MM.1S (cell line): Measurements from ENCODE around the gene PUS10.
A peak's percentile ranks its signal among the peaks of the same experiment; 100 is the strongest.

Source experiments
- DNase-seq: peaks from one replicate; pipeline ENCODE4 v3.0.0-alpha.2; 2015
- H2AFZ ChIP-seq: fragments of 300-600 bp; sonication (generic); 2 replicates; pipeline ENCODE4 v1.6.0; 2016; ENCODE audit warnings: antibody characterized with exemption, low read length
- H3F3A ChIP-seq: fragments of 300-600 bp; sonication (generic); 2 replicates; pipeline ENCODE4 v1.6.1; 2016; ENCODE audit warnings: mild to moderate bottlenecking, antibody characterized with exemption, low read length, moderate library complexity, mixed read lengths; ENCODE audit not compliant: insufficient read depth
- H3K27ac ChIP-seq: fragments of 300-600 bp; sonication (generic); 2 replicates; pipeline ENCODE4 v1.5.1; 2016; ENCODE audit warnings: mild to moderate bottlenecking, low read length
- H3K27me3 ChIP-seq: fragments of 300-600 bp; sonication (generic); replicated peaks from 2 replicates; pipeline ENCODE4 v1.6.0; 2016; ENCODE audit warnings: low read length; ENCODE audit not compliant: insufficient read depth
- H3K36me3 ChIP-seq: fragments of 300-600 bp; sonication (generic); replicated peaks from 2 replicates; pipeline ENCODE4 v1.6.1; 2016; ENCODE audit warnings: mild to moderate bottlenecking, low read length, mixed read lengths; ENCODE audit not compliant: insufficient read depth
- H3K4me1 ChIP-seq: fragments of 300-600 bp; sonication (generic); 2 replicates; pipeline ENCODE4 v1.6.1; 2016; ENCODE audit warnings: low read length, mixed read lengths
- H3K4me2 ChIP-seq: fragments of 300-600 bp; sonication (generic); 2 replicates; pipeline ENCODE4 v1.6.0; 2016; ENCODE audit warnings: low read depth, low read length
- H3K4me3 ChIP-seq: fragments of 300-600 bp; sonication (generic); 2 replicates; pipeline ENCODE4 v1.5.1; 2016; ENCODE audit warnings: low read length, mixed read lengths
- H3K79me2 ChIP-seq: fragments of 300-600 bp; sonication (generic); 2 replicates; pipeline ENCODE4 v1.6.1; 2016; ENCODE audit warnings: mixed run types, low read length, mixed read lengths
- H3K9ac ChIP-seq: fragments of 300-600 bp; sonication (generic); 2 replicates; pipeline ENCODE4 v1.6.1; 2016; ENCODE audit warnings: low read length, mixed read lengths
- H3K9me2 ChIP-seq: fragments of 300-600 bp; sonication (generic); replicated peaks from 2 replicates; pipeline ENCODE4 v1.6.1; 2016; ENCODE audit warnings: mild to moderate bottlenecking, low read length, mixed read lengths; ENCODE audit not compliant: insufficient read depth
- H3K9me3 ChIP-seq: fragments of 300-600 bp; sonication (generic); replicated peaks from 2 replicates; pipeline ENCODE4 v1.6.1; 2016; ENCODE audit warnings: mild to moderate bottlenecking, low read length, mixed read lengths; ENCODE audit not compliant: insufficient read depth
- H4K20me1 ChIP-seq: fragments of 300-600 bp; sonication (generic); 2 replicates; pipeline ENCODE4 v1.6.1; 2016; ENCODE audit warnings: mild to moderate bottlenecking, low read length, moderate library complexity, mixed read lengths; ENCODE audit not compliant: insufficient read depth
- CTCF ChIP-seq: fragments of 300-600 bp; sonication (generic); IDR thresholded peaks from 2 replicates; pipeline ENCODE4 v1.5.1; 2016; ENCODE audit warnings: antibody characterized with exemption, low read length, mixed read lengths
- EZH2 ChIP-seq: fragments of 300-600 bp; sonication (generic); optimal IDR thresholded peaks from 2 replicates; pipeline ENCODE3; 2017; ENCODE audit warnings: low read depth, mild to moderate bottlenecking, antibody characterized with exemption, low read length, mixed read lengths
- EZH2phosphoT487 ChIP-seq: fragments of 300-600 bp; sonication (generic); IDR thresholded peaks from 2 replicates; pipeline ENCODE4 v1.6.1; 2018; ENCODE audit warnings: antibody characterized with exemption, low read length

Gene PUS10

GRCh38 chr2:61057562-61057961 is 39.5 kb upstream of the PUS10 start:
- DNase-seq = no peak
- Histone ChIP-seq H4K20me1 (no peaks in the 10 kb centered on the region), H2AFZ (no peak overlapping the region)

GRCh38 chr2:61055557-61055956 is 37.5 kb upstream of the PUS10 start:
- Histone ChIP-seq H3K27me3 (no peaks in the 10 kb centered on the region), H4K20me1 (no peaks in the 10 kb centered on the region), H3K9ac (no peak overlapping the region), H3K4me1 (peaks cover 7% of the 10 kb centered on the region; the same call in 1 of the 2 replicates), H3K4me3 (no peak overlapping the region), H3K36me3 (no peaks in the 10 kb centered on the region; the same call in 1 of the 2 replicates), H3F3A (0 out of 2 replicates have a peak, but pooled peaks cover 3% of the 10 kb centered on the region), H2AFZ (no peak overlapping the region), H3K79me2 (no peaks in the 10 kb centered on the region), H3K4me2 (peak overlapping the region; percentile 8; the same call in 1 of the 2 replicates), H3K27ac (peak overlapping the region; percentile 67), H3K9me2 (no peaks in the 10 kb centered on the region), H3K9me3 (no peaks in the 10 kb centered on the region)
- DNase-seq = peak; percentile 63
- no peak for TF ChIP-seq EZH2

More at GRCh38 chr2:61057562-61057961, 39.5 kb upstream of the PUS10 start:
- Histone ChIP-seq H3K9me3 (no peaks in the 10 kb centered on the region), H3K9me2 (no peaks in the 10 kb centered on the region), H3K4me2 (no peak overlapping the region), H3K27me3 (no peaks in the 10 kb centered on the region), H3K36me3 (no peaks in the 10 kb centered on the region), H3F3A (0 out of 2 replicates have a peak, but pooled peaks cover 3% of the 10 kb centered on the region), H3K4me3 (no peak overlapping the region), H3K9ac (no peak overlapping the region), H3K4me1 (peaks cover 7% of the 10 kb centered on the region; the same call in 1 of the 2 replicates), H3K27ac (no peak overlapping the region), H3K79me2 (no peaks in the 10 kb centered on the region)
- TF ChIP-seq EZH2phosphoT487 = no peak

- no peak for DNase-seq
- Histone ChIP-seq H3K36me3 (no peaks in the 10 kb centered on the region; the same call in 1 of the 2 replicates), H3K79me2 (no peaks in the 10 kb centered on the region), H3K9me2 (no peaks in the 10 kb centered on the region), H3K4me3 (no peak overlapping the region), H3F3A (no peaks in the 10 kb centered on the region), H3K27me3 (no peaks in the 10 kb centered on the region), H3K27ac (no peak overlapping the region), H3K9me3 (no peaks in the 10 kb centered on the region), H3K4me2 (no peak overlapping the region), H4K20me1 (no peaks in the 10 kb centered on the region), H3K4me1 (no peaks in the 10 kb centered on the region), H2AFZ (no peak overlapping the region), H3K9ac (no peak overlapping the region)
- TF ChIP-seq CTCF (no peak), EZH2 (no peak), EZH2phosphoT487 (no peak)
Measured at GRCh38 chr2:61045999-61046398, 27.9 kb upstream of the PUS10 start.

GRCh38 chr2:61045226-61045625 is 27.2 kb upstream of the PUS10 start:
- no peak for DNase-seq
- no peaks in the 10 kb centered on the region for H3K27me3 ChIP-seq
- H3K79me2 ChIP-seq = no peaks in the 10 kb centered on the region
- H3K36me3 ChIP-seq = no peaks in the 10 kb centered on the region; the same call in 1 of the 2 replicates
- TF ChIP-seq CTCF (no peak), EZH2phosphoT487 (no peak), EZH2 (no peak)
- no peak overlapping the region for H3K4me3 ChIP-seq
- H4K20me1 ChIP-seq = no peaks in the 10 kb centered on the region
- no peak overlapping the region for H3K27ac ChIP-seq
- no peaks in the 10 kb centered on the region for H3K4me1 ChIP-seq
- no peaks in the 10 kb centered on the region for H3F3A ChIP-seq
- H3K9ac ChIP-seq = no peak overlapping the region
- no peaks in the 10 kb centered on the region for H3K9me2 ChIP-seq
- H3K9me3 ChIP-seq = no peaks in the 10 kb centered on the region
- no peak overlapping the region for H3K4me2 ChIP-seq
- H2AFZ ChIP-seq = no peak overlapping the region
